Activated CD4-positive, alpha-beta T cell treated with anti-CD3 and anti-CD28 coated beads, Interleukin-2, amount 10 ng/mL, durations not matched to agents 7 days and 5 days (primary cell): ENCODE results near the gene GALNT5. TPM values are rescaled to one million over a fixed set of nuclear protein-coding genes. Genes with fewer than 3 reads are reported as not detected.
"Not testable (repeated sequence)": the region's sequence is repeated elsewhere in the genome, so short reads cannot be mapped to it uniquely, and the experiment has no call there.

ENCODE experiments used
- CTCF ChIA-PET: fragments of 350-600 bp; sonication (Branson Sonifier 250); formaldehyde crosslinking; loops from one replicate; lab custom pipeline; 2021; ENCODE audit warnings: antibody characterized with exemption; lab: Charles Lee
- POLR2A ChIA-PET: fragments of 350-600 bp; sonication (Branson Sonifier 250); formaldehyde crosslinking; loops from one replicate; lab custom pipeline; 2021; ENCODE audit warnings: antibody characterized with exemption; lab: Charles Lee
- DNase-seq: peaks from one replicate; pipeline ENCODE4 v3.0.0-alpha.2; 2020
- H3K27ac Mint-ChIP-seq: one replicate; pipeline ENCODE4 v1.8.0; 2021; ENCODE audit warnings: mild to moderate bottlenecking, moderate library complexity, mixed read lengths
- H3K27me3 Mint-ChIP-seq: one replicate; pipeline ENCODE4 v1.8.0; 2021; ENCODE audit warnings: mixed read lengths
- H3K36me3 Mint-ChIP-seq: one replicate; pipeline ENCODE4 v1.8.0; 2021; ENCODE audit warnings: low read depth, mixed read lengths
- H3K4me1 Mint-ChIP-seq: one replicate; pipeline ENCODE4 v1.8.0; 2021; ENCODE audit warnings: mixed read lengths
- H3K4me3 Mint-ChIP-seq: one replicate; pipeline ENCODE4 v1.8.0; 2021; ENCODE audit warnings: mild to moderate bottlenecking, moderate library complexity, mixed read lengths
- H3K9me3 Mint-ChIP-seq: one replicate; pipeline ENCODE4 v1.8.0; 2021; ENCODE audit warnings: mixed read lengths
- total RNA-seq, 2 experiments: library from RNA; stranded (reverse); gene quantifications; one replicate each; pipeline ENCODE4 v1.2.3, GENCODE V29; 2021

Gene GALNT5
- total RNA-seq, 2 experiments from 2014 or later = not detected

- POLR2A ChIA-PET = interaction anchor here (0.6 kb wide), 1 partner anchor 146 kb away, joined by 6 read pairs; no protein-coding TSS in a partner anchor
- peaks cover 14% of the 10 kb centered on the region for H3K4me1 Mint-ChIP-seq
- peaks cover 32% of the 10 kb centered on the region for H3K9me3 Mint-ChIP-seq
Measured at GRCh38 chr2:157339965-157340655, 82.6 kb downstream of the GALNT5 start.

DNA sequence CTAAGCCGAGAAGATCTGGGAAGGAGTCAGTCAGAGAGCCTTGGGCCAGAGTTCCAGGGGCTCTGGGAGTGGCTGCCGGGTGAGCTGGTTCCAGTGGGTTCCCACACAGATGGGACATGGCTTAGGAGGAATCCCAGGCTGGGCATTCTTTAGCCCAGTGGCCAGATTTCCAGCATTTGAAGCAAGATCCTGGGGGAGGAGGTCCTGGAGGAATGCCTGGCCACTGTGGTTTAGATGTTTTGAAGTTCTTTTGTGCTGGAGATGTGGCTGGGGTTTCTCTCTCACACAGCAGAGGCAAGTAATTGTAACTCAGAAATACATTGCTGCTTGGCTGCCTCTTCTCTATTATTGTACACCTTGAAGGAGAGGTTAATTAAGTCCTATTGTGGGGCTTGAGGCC is 83.9 kb downstream of the GALNT5 start:
- H3K4me1 Mint-ChIP-seq, H3K4me3 Mint-ChIP-seq, H3K27ac Mint-ChIP-seq, DNase-seq, H3K27me3 Mint-ChIP-seq, POLR2A ChIA-PET, CTCF ChIA-PET: not testable (repeated sequence)
- Mint-ChIP-seq H3K9me3 (peaks cover 41% of the 10 kb centered on the region), H3K36me3 (peaks cover 64% of the 10 kb centered on the region)

More at GRCh38 chr2:157339965-157340655, 82.6 kb downstream of the GALNT5 start:
- Mint-ChIP-seq H3K4me3 (no peak overlapping the region), H3K36me3 (peaks cover 56% of the 10 kb centered on the region), H3K27me3 (no peaks in the 10 kb centered on the region), H3K27ac (no peak overlapping the region)
- DNase-seq = no peak
- CTCF ChIA-PET = interaction anchor here (1.1 kb wide), 1 partner anchor 15 kb away, joined by 3 read pairs; no protein-coding TSS in a partner anchor

GRCh38 chr2:157345647-157346389 is 88.3 kb downstream of the GALNT5 start:
- H3K4me1 Mint-ChIP-seq = peaks cover 8% of the 10 kb centered on the region

DNA sequence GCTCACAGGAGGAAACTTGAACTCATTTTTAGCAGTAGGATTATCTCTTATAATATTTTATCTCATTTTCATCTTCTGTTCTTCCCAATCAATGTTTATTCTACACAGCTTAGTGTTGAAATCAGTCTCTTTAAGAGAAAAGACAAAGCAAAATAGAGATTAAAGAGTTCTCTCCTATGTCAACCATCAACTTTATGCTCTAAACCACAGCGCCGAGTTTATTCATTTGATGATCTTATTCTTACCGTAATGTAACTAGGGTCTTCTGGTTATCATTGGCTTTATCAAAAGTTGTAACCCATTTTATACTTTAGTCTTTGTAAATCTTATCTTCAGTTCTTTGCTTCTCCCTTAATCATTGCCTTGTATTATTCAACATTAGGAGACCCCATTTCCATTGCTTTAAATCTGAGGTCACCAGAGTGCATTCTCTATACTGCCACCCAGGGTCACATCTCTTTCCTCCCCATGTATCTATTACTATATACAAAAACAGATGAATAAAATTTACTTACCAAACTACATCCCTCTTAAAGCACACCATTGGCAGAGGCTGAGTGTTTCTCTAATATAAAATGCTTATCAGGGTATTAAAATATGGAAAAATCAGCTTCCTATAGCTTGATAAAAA is 90.9 kb downstream of the GALNT5 start:
- Mint-ChIP-seq H3K36me3 (peaks cover 41% of the 10 kb centered on the region), H3K4me3 (no peak overlapping the region)

More at GRCh38 chr2:157345647-157346389, 88.3 kb downstream of the GALNT5 start:
- H3K4me3 Mint-ChIP-seq = no peak overlapping the region
- peaks cover 58% of the 10 kb centered on the region for H3K36me3 Mint-ChIP-seq
- POLR2A ChIA-PET = no interaction called here
- no peak overlapping the region for H3K27ac Mint-ChIP-seq
- CTCF ChIA-PET = interaction anchor here (1.2 to 4.4 kb wide), 4 partner anchors 9 to 21 kb away, joined by 3 to 27 read pairs (median 4); partner anchors contain the start of gene ERMN
- no peaks in the 10 kb centered on the region for H3K27me3 Mint-ChIP-seq
- no peak for DNase-seq
- peaks cover 48% of the 10 kb centered on the region for H3K9me3 Mint-ChIP-seq

DNA sequence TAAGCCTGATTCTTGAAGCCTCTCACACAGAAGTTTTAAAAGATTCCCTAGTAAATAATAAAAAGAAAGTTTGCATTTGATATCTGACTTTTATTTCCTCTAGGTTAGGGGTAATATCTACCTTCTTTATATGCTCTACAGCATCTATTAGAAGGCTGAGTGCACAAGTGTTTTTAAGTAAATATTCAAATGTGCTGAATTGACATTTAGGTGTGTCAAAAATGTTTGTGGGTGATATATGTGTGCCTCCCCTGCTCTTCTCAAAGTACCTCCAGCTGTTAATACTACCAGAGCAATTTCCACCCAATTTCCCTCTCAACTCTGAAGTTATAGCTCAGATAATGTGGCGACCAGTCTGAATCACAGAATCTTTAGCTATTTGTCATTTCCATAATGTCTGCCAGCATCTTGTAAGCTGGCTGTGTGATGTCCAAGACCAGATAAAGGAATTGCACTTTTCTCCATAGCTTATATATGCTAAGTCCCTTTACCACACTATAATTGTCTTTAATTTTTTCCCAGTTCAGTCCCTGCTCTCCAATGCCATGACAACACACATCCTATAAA is 92.5 kb downstream of the GALNT5 start:
- ChIA-PET CTCF (interaction anchor here (1.1 to 1.3 kb wide), 4 partner anchors 14 to 87 kb away, joined by 3 to 11 read pairs (median 4); no protein-coding TSS in a partner anchor), POLR2A (no interaction called here)
- Mint-ChIP-seq H3K36me3 (peaks cover 31% of the 10 kb centered on the region), H3K4me3 (no peak overlapping the region), H3K4me1 (peaks cover 8% of the 10 kb centered on the region), H3K27ac (no peak overlapping the region), H3K27me3 (no peaks in the 10 kb centered on the region), H3K9me3 (peaks cover 27% of the 10 kb centered on the region)
- no peak for DNase-seq

More for the DNA sequence above, 90.9 kb downstream of the GALNT5 start:
- Mint-ChIP-seq H3K27ac (no peak overlapping the region), H3K4me1 (peaks cover 8% of the 10 kb centered on the region), H3K9me3 (peaks cover 40% of the 10 kb centered on the region), H3K27me3 (no peaks in the 10 kb centered on the region)
- no peak for DNase-seq
- ChIA-PET CTCF (interaction anchor here (4.4 kb wide), 1 partner anchor 12 kb away, joined by 27 read pairs; no protein-coding TSS in a partner anchor), POLR2A (no interaction called here)

DNA sequence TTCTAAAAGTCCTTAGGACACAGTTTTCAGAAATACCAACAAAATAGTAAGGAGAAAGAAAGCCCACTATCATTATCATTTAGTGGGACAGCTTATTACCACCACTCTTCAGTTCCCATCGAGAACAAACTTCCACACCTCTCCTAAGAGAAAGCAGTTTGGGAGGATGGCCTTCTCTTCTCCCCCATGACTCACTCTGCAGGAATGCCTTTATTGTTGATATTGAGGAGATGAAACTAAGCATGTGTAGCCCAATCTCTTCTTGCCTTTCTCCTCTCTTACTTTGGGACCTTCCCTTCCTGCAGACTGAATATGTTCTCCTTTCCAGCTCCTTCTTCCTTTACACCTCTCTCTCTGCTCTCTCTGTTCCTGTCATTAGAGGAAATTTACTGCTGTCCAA is 98.1 kb downstream of the GALNT5 start:
- POLR2A ChIA-PET = no interaction called here
- Mint-ChIP-seq H3K4me1 (peaks cover 4% of the 10 kb centered on the region), H3K4me3 (no peak overlapping the region), H3K27ac (no peak overlapping the region), H3K36me3 (peaks cover 24% of the 10 kb centered on the region), H3K9me3 (peaks cover 15% of the 10 kb centered on the region), H3K27me3 (no peaks in the 10 kb centered on the region)
- DNase-seq = no peak
- CTCF ChIA-PET = interaction anchor here (0.7 to 1.4 kb wide), 4 partner anchors 12 to 21 kb away, joined by 3 read pairs; no protein-coding TSS in a partner anchor

DNA sequence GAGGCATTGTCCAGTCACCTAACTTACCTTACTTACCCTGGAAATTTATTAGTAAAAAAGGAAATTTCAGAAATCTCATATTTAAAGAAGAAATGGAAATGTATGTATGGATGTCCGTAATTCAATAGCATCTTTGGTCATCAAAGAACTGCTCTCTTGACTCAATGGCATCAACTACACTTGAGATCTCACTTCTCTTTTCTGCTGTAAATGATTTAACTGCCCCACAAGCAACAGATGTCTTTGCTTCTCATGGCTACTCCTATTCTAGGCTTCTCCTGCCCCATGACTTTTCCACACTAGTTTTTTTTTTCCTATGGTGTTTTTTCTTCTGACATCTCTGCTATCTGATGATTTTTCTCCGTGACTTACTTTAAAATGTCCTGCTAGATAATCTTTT is 102.1 kb downstream of the GALNT5 start:
- Mint-ChIP-seq H3K9me3 (peaks cover 39% of the 10 kb centered on the region), H3K27ac (no peak overlapping the region), H3K4me3 (no peak overlapping the region), H3K27me3 (no peaks in the 10 kb centered on the region), H3K4me1 (peaks cover 19% of the 10 kb centered on the region), H3K36me3 (peaks cover 43% of the 10 kb centered on the region)
- CTCF ChIA-PET = interaction anchor here (0.6 kb wide), 1 partner anchor 61 kb away, joined by 3 read pairs; no protein-coding TSS in a partner anchor
- POLR2A ChIA-PET = no interaction called here
- no peak for DNase-seq

DNA sequence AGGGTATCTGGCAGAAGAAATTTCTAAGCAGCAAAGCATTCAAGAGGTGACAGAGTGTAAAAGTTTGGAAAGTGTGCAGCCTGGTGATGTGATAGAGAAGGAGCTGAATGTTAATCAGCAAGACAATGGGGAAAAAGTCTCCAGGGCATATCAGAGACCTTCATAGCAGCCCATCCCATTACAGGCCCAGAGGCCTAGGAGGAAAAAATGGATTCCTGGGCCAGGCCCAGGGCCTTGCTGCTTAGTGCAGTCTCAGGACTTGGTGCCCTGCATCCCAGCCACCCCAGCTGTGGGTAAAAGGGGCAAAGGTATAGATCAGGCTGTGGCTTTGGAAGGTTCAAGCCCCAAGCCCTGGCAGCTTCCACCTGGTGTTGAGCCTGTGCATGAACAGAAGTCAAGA is 104.0 kb downstream of the GALNT5 start:
- Mint-ChIP-seq H3K27ac (no peak overlapping the region), H3K9me3 (peaks cover 48% of the 10 kb centered on the region), H3K4me3 (no peak overlapping the region), H3K36me3 (peaks cover 54% of the 10 kb centered on the region), H3K4me1 (peaks cover 25% of the 10 kb centered on the region), H3K27me3 (no peaks in the 10 kb centered on the region)
- CTCF ChIA-PET = no interaction called here
- DNase-seq = no peak
- POLR2A ChIA-PET = no interaction called here

GRCh38 chr2:157362627-157363026 is 105.1 kb downstream of the GALNT5 start:
- Mint-ChIP-seq H3K4me3 (no peak overlapping the region), H3K9me3 (peaks cover 55% of the 10 kb centered on the region), H3K4me1 (peaks cover 23% of the 10 kb centered on the region), H3K27ac (no peak overlapping the region), H3K27me3 (no peaks in the 10 kb centered on the region), H3K36me3 (peaks cover 57% of the 10 kb centered on the region)
- ChIA-PET CTCF (no interaction called here), POLR2A (no interaction called here)
- no peak for DNase-seq

- Mint-ChIP-seq H3K4me3 (no peak overlapping the region), H3K36me3 (peaks cover 60% of the 10 kb centered on the region), H3K9me3 (peaks cover 59% of the 10 kb centered on the region), H3K27ac (peak overlapping the region; percentile 43), H3K4me1 (peaks cover 23% of the 10 kb centered on the region), H3K27me3 (no peaks in the 10 kb centered on the region)
- no peak for DNase-seq
- CTCF ChIA-PET = no interaction called here
- POLR2A ChIA-PET = no interaction called here
Measured at GRCh38 chr2:157363612-157364101, 106.2 kb downstream of the GALNT5 start.
